K562 (cell line): ENCODE measurements around the gene FIZ1. TPM values are rescaled to one million over a fixed set of nuclear protein-coding genes. Genes with fewer than 3 reads are reported as not detected.

Experiments used
- CLOCK ChIP-seq: fragments of 250-450 bp; sonication (Bioruptor Pico); IDR thresholded peaks from 2 replicates; pipeline ENCODE4 v1.4.0; 2020; ENCODE audit warnings: mild to moderate bottlenecking, moderate library complexity, borderline replicate concordance
- DPF2 ChIP-seq: fragments of 450-650 bp; IDR thresholded peaks from 2 replicates; pipeline ENCODE4 v1.6.1; 2016
- ETV6 ChIP-seq, 3 experiments: fragments of 150-350 bp in 1 of 3; sonication (generic) in 1 of 3; formaldehyde crosslinking in 1 of 3; IDR thresholded peaks; 2 replicates each; pipeline versions ENCODE4 v1.6.1 to v1.8.0; 2014 to 2022; ENCODE audit warnings: borderline replicate concordance in 2 of 3, low read depth in 2 of 3, antibody characterized with exemption in 1 of 3, low read length in 1 of 3, mild to moderate bottlenecking in 1 of 3, missing genetic modification reagents in 1 of 3
- FOXP1 ChIP-seq: sonication (generic); formaldehyde crosslinking; IDR thresholded peaks from 2 replicates; pipeline ENCODE4 v1.8.0; 2022; ENCODE audit warnings: mild to moderate bottlenecking, missing genetic modification reagents
- GTF2B ChIP-seq: IDR thresholded peaks from 2 replicates; pipeline ENCODE4 v1.6.1; 2011; ENCODE audit not compliant: insufficient read length; ENCODE audit errors: extremely low read depth
- HINFP ChIP-seq: fragments of 450-650 bp; conservative IDR thresholded peaks from 2 replicates; pipeline ENCODE4 v1.6.1; 2016; ENCODE audit warnings: missing genetic modification characterization, low read depth, mild to moderate bottlenecking, control low read depth, missing compliant biosample characterization
- HNRNPUL1 ChIP-seq: fragments of 200-400 bp; formaldehyde crosslinking; IDR thresholded peaks from 2 replicates; pipeline ENCODE4 v1.6.1; 2017; ENCODE audit warnings: low read length
- NFIX ChIP-seq: fragments of 250-450 bp; sonication (Bioruptor Pico); IDR thresholded peaks from 2 replicates; pipeline ENCODE4 v1.4.0; 2020; ENCODE audit warnings: low read depth, mild to moderate bottlenecking, moderate library complexity
- NONO ChIP-seq, 2 experiments: fragments of 200-400 bp in 1 of 2; fragments of 450-650 bp in 1 of 2; formaldehyde crosslinking in 1 of 2; IDR thresholded peaks; 2 replicates each; pipeline ENCODE4 v1.6.1; 2017; ENCODE audit warnings: low read depth in 2 of 2, mild to moderate bottlenecking in 2 of 2, moderate library complexity in 2 of 2, low read length in 1 of 2
- RBFOX2 ChIP-seq: fragments of 200-400 bp; formaldehyde crosslinking; IDR thresholded peaks from 2 replicates; pipeline ENCODE4 v1.6.1; 2017; ENCODE audit warnings: low read depth, mild to moderate bottlenecking, low read length, moderate library complexity
- RBM22 ChIP-seq: fragments of 200-400 bp; formaldehyde crosslinking; IDR thresholded peaks from 2 replicates; pipeline ENCODE4 v1.6.1; 2018; ENCODE audit warnings: low read length, low read depth; ENCODE audit not compliant: poor library complexity, severe bottlenecking
- YY1 ChIP-seq, 3 experiments: IDR thresholded peaks; 2 replicates each; pipeline ENCODE4 v1.6.1; 2011; ENCODE audit warnings: low read length in 2 of 3, mild to moderate bottlenecking in 2 of 3, moderate library complexity in 2 of 3, borderline replicate concordance in 1 of 3, control low read depth in 1 of 3, low read depth in 1 of 3; ENCODE audit not compliant: insufficient read depth in 3 of 3, insufficient replicate concordance in 2 of 3, control insufficient read depth in 1 of 3, insufficient read length in 1 of 3; ENCODE audit errors: extremely low read depth in 1 of 3
- ZBTB49 ChIP-seq: sonication (generic); formaldehyde crosslinking; IDR thresholded peaks from 2 replicates; pipeline ENCODE4 v1.8.0; 2022; ENCODE audit warnings: missing genetic modification reagents, mild to moderate bottlenecking, borderline replicate concordance
- ZNF121 ChIP-seq: sonication (generic); formaldehyde crosslinking; conservative IDR thresholded peaks from 2 replicates; pipeline ENCODE4 v1.8.0; 2022; ENCODE audit warnings: missing genetic modification reagents
- ZNF184 ChIP-seq: sonication (generic); formaldehyde crosslinking; IDR thresholded peaks from 2 replicates; pipeline ENCODE4 v1.5.0; 2020; ENCODE audit warnings: missing genetic modification reagents
- ZNF239 ChIP-seq: fragments of 250-450 bp; sonication (Bioruptor Pico); IDR thresholded peaks from 2 replicates; pipeline ENCODE4 v1.4.0; 2020; ENCODE audit warnings: mild to moderate bottlenecking
- ZNF263 ChIP-seq: sonication (generic); formaldehyde crosslinking; IDR thresholded peaks from 2 replicates; pipeline ENCODE4 v1.8.0; 2022; ENCODE audit warnings: mild to moderate bottlenecking, missing genetic modification reagents, borderline replicate concordance
- ZNF354B ChIP-seq: fragments of 250-450 bp; sonication (Bioruptor Pico); IDR thresholded peaks from 2 replicates; pipeline ENCODE4 v1.4.0; 2020
- polyA plus RNA-seq, 8 experiments: library from polyadenylated mRNA; depleted of rRNA in 4 of 8; stranded (reverse) in 5 of 8; unstranded in 3 of 8; fragments of >200 nt; fragmentation: Nextera tagmentation in 2 of 8; fragmentation: Illumina TruSeq in 1 of 8; extraction: Ambion mirVana in 2 of 8; extraction: Trizol in 1 of 8; gene quantifications; 2 replicates each; pipeline versions ENCODE4 v1.2.1 to v1.2.3, GENCODE V29; 2011 to 2014; ENCODE audit warnings: inconsistent platforms in 1 of 8, missing spikeins in 1 of 8
- total RNA-seq, 7 experiments: library from RNA; depleted of rRNA in 6 of 7; stranded (reverse); fragments of >200 nt in 6 of 7; fragmentation: Illumina TruSeq in 2 of 7; extraction: Trizol in 2 of 7; gene quantifications; 2 replicates each; pipeline versions ENCODE4 v1.2.1 to v1.2.3, GENCODE V29; 2011 to 2021; ENCODE audit warnings: low replicate concordance in 1 of 7
- TF ChIP-seq, protein P1 (sequence below): fragments of 250-450 bp; sonication (Bioruptor Pico); IDR thresholded peaks from 2 replicates; pipeline ENCODE4 v1.6.1; 2021; ENCODE audit warnings: mild to moderate bottlenecking

FIZ1 gene
- total and polyA plus RNA-seq, 9 of the 15 experiments (the other 6 are each of a cell fraction or from before 2014, with no cell fraction given), result 0.79 to 17.5 (median 5.5) TPM

GRCh38 chr19:55643887-55644176 lies 44.5 kb upstream of the FIZ1 start (continued):
- TF ChIP-seq HINFP (tag), result no peak
- TF ChIP-seq ZBTB49, result no peak
- TF ChIP-seq RBM22, result peak; percentile 23
- no peak for TF ChIP-seq FOXP1 (CRISPR knock-in tag)
- no peak for TF ChIP-seq HNRNPUL1
- no peak for TF ChIP-seq ZNF184 (CRISPR knock-in tag)
- TF ChIP-seq RBFOX2, result peak; percentile 26; the same call in 1 of the 2 replicates
- no peak for TF ChIP-seq DPF2
- no peak for TF ChIP-seq YY1 (IDR thresholded peaks at IDR 0.05; ENCODE audit: borderline replicate concordance in 1 of 3, control insufficient read depth in 1 of 3, extremely low read depth in 1 of 3, insufficient read depth in 3 of 3, insufficient read length in 1 of 3, insufficient replicate concordance in 2 of 3, low read depth in 1 of 3, low read length in 2 of 3)
- TF ChIP-seq, protein P1, sequence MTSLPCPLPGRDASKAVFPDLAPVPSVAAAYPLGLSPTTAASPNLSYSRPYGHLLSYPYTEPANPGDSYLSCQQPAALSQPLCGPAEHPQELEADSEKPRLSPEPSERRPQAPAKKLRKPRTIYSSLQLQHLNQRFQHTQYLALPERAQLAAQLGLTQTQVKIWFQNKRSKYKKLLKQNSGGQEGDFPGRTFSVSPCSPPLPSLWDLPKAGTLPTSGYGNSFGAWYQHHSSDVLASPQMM (CRISPR knock-in tag), result no peak
- peak; percentile 25; the same call in 1 of the 2 replicates for TF ChIP-seq ZNF263 (CRISPR knock-in tag)
- TF ChIP-seq GTF2B, result no peak
- TF ChIP-seq ETV6 (IDR thresholded peaks at IDR 0.05; ENCODE audit: borderline replicate concordance in 1 of 2, low read depth in 2 of 2, low read length in 1 of 2), result no peak
- TF ChIP-seq ETV6 (CRISPR knock-in tag; IDR thresholded peaks at IDR 0.05; ENCODE audit: borderline replicate concordance), result no peak
- no peak for TF ChIP-seq CLOCK (CRISPR knock-in tag)
- TF ChIP-seq NONO (IDR thresholded peaks at IDR 0.05; ENCODE audit: low read depth in 2 of 2, low read length in 1 of 2), result no peak
- no peak for TF ChIP-seq ZNF354B (CRISPR knock-in tag)
- no peak for TF ChIP-seq NFIX
- TF ChIP-seq ZNF121 (CRISPR knock-in tag), result no peak
- no peak for TF ChIP-seq ZNF239 (CRISPR knock-in tag)
